NK-92 treated with Interleukin-12 subunit alpha and Interleukin-12 subunit beta, amount 100 ng/mL, for 24 hours (cell line): ENCODE data around the gene GPC6.

Source experiments
- DNase-seq: peaks from one replicate; lab custom pipeline; 2025; lab: John Stamatoyannopoulos, UW

Gene GPC6

GRCh38 chr13:93922063-93922855 is 695.7 kb downstream of the GPC6 start:
- DNase-seq = no peak

GRCh38 chr13:93925990-93926389 is 699.4 kb downstream of the GPC6 start:
- no peak for DNase-seq

GRCh38 chr13:93926425-93926824 is 699.8 kb downstream of the GPC6 start:
- no peak for DNase-seq

- no peak for DNase-seq
These were observed 700.8 kb downstream of the GPC6 start for GRCh38 chr13:93927431-93927830.

GRCh38 chr13:93932901-93933300 is 706.3 kb downstream of the GPC6 start:
- no peak for DNase-seq

GRCh38 chr13:93936901-93937300 is 710.3 kb downstream of the GPC6 start:
- no peak for DNase-seq

- DNase-seq = no peak
These were observed 714.8 kb downstream of the GPC6 start for GRCh38 chr13:93941444-93941843.

- DNase-seq = no peak
These were observed 715.4 kb downstream of the GPC6 start for GRCh38 chr13:93942016-93942415.

GRCh38 chr13:93945621-93946020 is 719.0 kb downstream of the GPC6 start:
- DNase-seq = no peak

GRCh38 chr13:93946994-93947393 is 720.4 kb downstream of the GPC6 start:
- no peak for DNase-seq

- no peak for DNase-seq
These were observed 721.0 kb downstream of the GPC6 start for GRCh38 chr13:93947651-93948050.

- no peak for DNase-seq
These were observed 721.7 kb downstream of the GPC6 start for GRCh38 chr13:93948162-93948922.

GRCh38 chr13:93951108-93951507 is 724.5 kb downstream of the GPC6 start:
- DNase-seq = no peak

- DNase-seq = no peak
These were observed 725.3 kb downstream of the GPC6 start for GRCh38 chr13:93951951-93952350.

- DNase-seq = no peak
These were observed 727.2 kb downstream of the GPC6 start for GRCh38 chr13:93953841-93954240.

GRCh38 chr13:93955904-93956303 is 729.3 kb downstream of the GPC6 start:
- no peak for DNase-seq

- DNase-seq = no peak
These were observed 729.8 kb downstream of the GPC6 start for GRCh38 chr13:93956426-93956825.

- no peak for DNase-seq
These were observed 730.8 kb downstream of the GPC6 start for GRCh38 chr13:93957371-93957770.

GRCh38 chr13:93959796-93960533 is 733.4 kb downstream of the GPC6 start:
- DNase-seq = no peak

- DNase-seq = no peak
These were observed 736.9 kb downstream of the GPC6 start for GRCh38 chr13:93963266-93964145.

GRCh38 chr13:93964146-93964512 is 737.5 kb downstream of the GPC6 start:
- DNase-seq = no peak

- DNase-seq = no peak
These were observed 739.0 kb downstream of the GPC6 start for GRCh38 chr13:93965587-93965986.
